ENCODE data around the gene DEPDC7. TPM values are rescaled to one million over a fixed set of nuclear protein-coding genes. Genes with fewer than 3 reads are reported as not detected.

Gene DEPDC7
- polyA plus RNA-seq, 1 donor from 2014 or later: 3.3 TPM

- Histone ChIP-seq H3K4me2 (ENCODE audit: low read length) (no peak overlapping the region), H3F3A (ENCODE audit: insufficient read depth, low read length, poor library complexity, severe bottlenecking) (no peaks in the 10 kb centered on the region), H3K4me3 (ENCODE audit: low read length) (no peak overlapping the region), H4K20me1 (ENCODE audit: insufficient read depth) (no peaks in the 10 kb centered on the region), H3K9ac (ENCODE audit: low read length) (no peak overlapping the region), H3K36me3 (ENCODE audit: insufficient read depth, low read length) (no peaks in the 10 kb centered on the region), H3K9me3 (ENCODE audit: low read length) (no peaks in the 10 kb centered on the region), H2AFZ (ENCODE audit: low read depth, low read length) (no peak overlapping the region), H3K9me2 (ENCODE audit: insufficient read depth, low read length) (no peaks in the 10 kb centered on the region), H3K27me3 (ENCODE audit: insufficient read depth, low read depth, low read length) (no peaks in the 10 kb centered on the region), H3K27ac (ENCODE audit: low read length) (no peak overlapping the region), H3K79me2 (replicated peaks; ENCODE audit: insufficient read depth, low read length) (no peaks in the 10 kb centered on the region)
- TF ChIP-seq MXI1 (conservative IDR thresholded peaks at IDR 0.05; ENCODE audit: poor library complexity, severe bottlenecking) (no peak), POLR2AphosphoS5 (IDR thresholded peaks at IDR 0.05) (no peak), CTCF (IDR thresholded peaks at IDR 0.05; ENCODE audit: poor library complexity, severe bottlenecking) (no peak)
Measured at GRCh38 chr11:32991898-32992297, 23.8 kb upstream of the DEPDC7 start.

- Histone ChIP-seq H3K4me3 (ENCODE audit: low read length) (no peak overlapping the region), H3K36me3 (ENCODE audit: insufficient read depth, low read length) (no peaks in the 10 kb centered on the region), H3K9me2 (ENCODE audit: insufficient read depth, low read length) (no peaks in the 10 kb centered on the region), H3K79me2 (replicated peaks; ENCODE audit: insufficient read depth, low read length) (no peaks in the 10 kb centered on the region), H3K27me3 (ENCODE audit: insufficient read depth, low read depth, low read length) (no peaks in the 10 kb centered on the region), H3F3A (ENCODE audit: insufficient read depth, low read length, poor library complexity, severe bottlenecking) (no peaks in the 10 kb centered on the region), H3K27ac (ENCODE audit: low read length) (no peak overlapping the region), H3K9me3 (ENCODE audit: low read length) (no peaks in the 10 kb centered on the region), H4K20me1 (ENCODE audit: insufficient read depth) (no peaks in the 10 kb centered on the region), H3K9ac (ENCODE audit: low read length) (no peak overlapping the region), H3K4me2 (ENCODE audit: low read length) (no peak overlapping the region), H2AFZ (ENCODE audit: low read depth, low read length) (no peak overlapping the region)
- TF ChIP-seq POLR2AphosphoS5 (IDR thresholded peaks at IDR 0.05) (no peak), EZH2 (IDR thresholded peaks at IDR 0.05; ENCODE audit: borderline replicate concordance, insufficient read depth, low read length, poor library complexity, severe bottlenecking) (no peak), SMC3 (conservative IDR thresholded peaks at IDR 0.05; ENCODE audit: poor library complexity) (no peak), MXI1 (conservative IDR thresholded peaks at IDR 0.05; ENCODE audit: poor library complexity, severe bottlenecking) (no peak), TAF1 (IDR thresholded peaks at IDR 0.05; ENCODE audit: low read depth) (no peak), EP300 (conservative IDR thresholded peaks at IDR 0.05; ENCODE audit: poor library complexity, severe bottlenecking) (no peak), RAD21 (conservative IDR thresholded peaks at IDR 0.05) (no peak), REST (IDR thresholded peaks at IDR 0.05; ENCODE audit: borderline replicate concordance) (no peak), CTCF (IDR thresholded peaks at IDR 0.05; ENCODE audit: poor library complexity, severe bottlenecking) (no peak)
Measured at GRCh38 chr11:33000181-33000580, 15.5 kb upstream of the DEPDC7 start.
